ENCODE results near the gene GPR37.

The GPR37 gene

GRCh38 chr7:124765401-124766352 is at the start of gene GPR37:
GPR37 (minus strand) TSS chr7:124765792; CDS start chr7:124764976, 816 bp downstream.
- no peak for DNase-seq (ENCODE audit: low read depth in 2 of 2)

- no peak for DNase-seq (ENCODE audit: low read depth in 2 of 2)
Observed at GRCh38 chr7:124813994-124814798, 48.6 kb upstream of the GPR37 start.

GRCh38 chr7:124812764-124813163 is 47.2 kb upstream of the GPR37 start:
- no peak for DNase-seq (ENCODE audit: low read depth in 2 of 2)

- no peak for DNase-seq (ENCODE audit: low read depth in 2 of 2)
Observed at GRCh38 chr7:124811341-124811740, 45.7 kb upstream of the GPR37 start.

GRCh38 chr7:124810605-124811004 is 45.0 kb upstream of the GPR37 start:
- DNase-seq (ENCODE audit: low read depth in 2 of 2): no peak

GRCh38 chr7:124808206-124808605 is 42.6 kb upstream of the GPR37 start:
- no peak for DNase-seq (ENCODE audit: low read depth in 2 of 2)

- no peak for DNase-seq (ENCODE audit: low read depth in 2 of 2)
Observed at GRCh38 chr7:124801330-124801895, 35.8 kb upstream of the GPR37 start.

GRCh38 chr7:124800386-124800785 is 34.8 kb upstream of the GPR37 start:
- DNase-seq (ENCODE audit: low read depth in 2 of 2): no peak

GRCh38 chr7:124799448-124799847 is 33.9 kb upstream of the GPR37 start:
- no peak for DNase-seq (ENCODE audit: low read depth in 2 of 2)

- DNase-seq (ENCODE audit: low read depth in 2 of 2): no peak
Observed at GRCh38 chr7:124796771-124797170, 31.2 kb upstream of the GPR37 start.

- no peak for DNase-seq (ENCODE audit: low read depth in 2 of 2)
Observed at GRCh38 chr7:124792696-124793095, 27.1 kb upstream of the GPR37 start.

GRCh38 chr7:124792002-124792401 is 26.4 kb upstream of the GPR37 start:
- DNase-seq (ENCODE audit: low read depth in 2 of 2): no peak

- DNase-seq (ENCODE audit: low read depth in 2 of 2): no peak
Observed at GRCh38 chr7:124791426-124791825, 25.8 kb upstream of the GPR37 start.

GRCh38 chr7:124790645-124791044 is 25.1 kb upstream of the GPR37 start:
- DNase-seq (ENCODE audit: low read depth in 2 of 2): no peak

GRCh38 chr7:124785994-124786393 is 20.4 kb upstream of the GPR37 start:
- no peak for DNase-seq (ENCODE audit: low read depth in 2 of 2)

- no peak for DNase-seq (ENCODE audit: low read depth in 2 of 2)
Observed at GRCh38 chr7:124784879-124785818, 19.6 kb upstream of the GPR37 start.

- no peak for DNase-seq (ENCODE audit: low read depth in 2 of 2)
Observed at GRCh38 chr7:124783271-124783670, 17.7 kb upstream of the GPR37 start.

- no peak for DNase-seq (ENCODE audit: low read depth in 2 of 2)
Observed at GRCh38 chr7:124781907-124782734, 16.5 kb upstream of the GPR37 start.

- no peak for DNase-seq (ENCODE audit: low read depth in 2 of 2)
Observed at GRCh38 chr7:124781418-124781817, 15.8 kb upstream of the GPR37 start.

- no peak for DNase-seq (ENCODE audit: low read depth in 2 of 2)
Observed at GRCh38 chr7:124780608-124781007, 15.0 kb upstream of the GPR37 start.
